ENCODE measurements around the gene SLC2A4.

The SLC2A4 gene

DNA sequence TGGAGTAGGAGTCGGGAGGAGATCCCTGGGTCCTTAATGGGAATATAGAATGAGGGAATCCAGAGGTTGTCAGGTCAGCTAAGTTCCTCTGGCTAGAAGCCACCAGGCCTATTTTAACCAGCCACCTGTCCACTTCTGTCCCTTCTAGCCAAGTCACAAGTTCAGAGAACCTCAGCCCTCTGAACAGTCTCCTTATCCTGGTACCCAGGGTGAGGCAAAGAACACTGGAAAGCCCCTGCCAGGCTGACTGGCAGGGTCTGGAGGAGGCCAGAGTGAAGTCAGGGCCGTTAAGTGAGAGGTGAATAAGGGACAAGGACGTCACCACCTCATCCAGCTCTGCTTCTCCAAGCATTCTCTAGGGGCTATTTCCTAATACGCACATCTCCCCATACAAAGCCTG lies 32.7 kb upstream of the SLC2A4 start:
- no peak for DNase-seq

DNA sequence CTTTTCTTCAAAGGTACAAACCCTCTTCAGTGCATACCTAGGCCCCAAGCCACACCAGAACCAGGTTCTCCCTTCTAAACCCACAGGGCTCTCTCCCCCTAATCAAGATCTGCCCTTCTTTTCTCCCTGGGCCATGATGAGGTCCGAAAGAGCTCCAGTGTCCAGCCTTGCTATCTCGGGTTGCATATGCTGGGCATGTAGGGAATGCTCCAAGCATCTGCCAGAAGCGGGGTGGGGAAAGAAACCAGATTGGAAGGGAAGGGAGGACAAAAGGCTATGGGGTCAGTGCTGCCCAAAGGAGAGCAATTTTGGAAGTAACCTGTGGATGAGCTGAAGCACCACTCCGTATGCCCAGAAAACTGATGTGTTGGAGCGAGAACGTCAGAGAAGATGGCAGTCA lies 32.3 kb upstream of the SLC2A4 start:
- no peak for DNase-seq

DNA sequence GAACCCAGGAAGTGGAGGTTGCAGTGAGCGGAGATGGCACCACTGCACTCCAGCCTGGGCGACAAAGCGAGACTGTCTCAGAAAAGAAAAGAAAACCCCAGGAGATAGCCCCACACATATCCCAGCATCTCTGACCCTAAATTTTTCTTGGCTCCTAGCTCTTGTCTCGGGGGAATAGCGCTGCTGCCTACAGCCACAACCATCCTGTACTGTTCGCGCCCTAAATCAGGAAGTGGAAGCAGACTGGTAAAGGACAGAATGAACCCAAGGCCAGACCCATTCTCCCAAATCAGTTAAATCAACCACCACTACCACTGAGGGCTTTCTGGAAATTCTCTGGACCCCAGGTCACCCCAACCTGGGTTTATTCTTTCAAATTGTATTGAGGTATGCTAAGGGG lies 31.7 kb upstream of the SLC2A4 start:
- no peak for DNase-seq

DNA sequence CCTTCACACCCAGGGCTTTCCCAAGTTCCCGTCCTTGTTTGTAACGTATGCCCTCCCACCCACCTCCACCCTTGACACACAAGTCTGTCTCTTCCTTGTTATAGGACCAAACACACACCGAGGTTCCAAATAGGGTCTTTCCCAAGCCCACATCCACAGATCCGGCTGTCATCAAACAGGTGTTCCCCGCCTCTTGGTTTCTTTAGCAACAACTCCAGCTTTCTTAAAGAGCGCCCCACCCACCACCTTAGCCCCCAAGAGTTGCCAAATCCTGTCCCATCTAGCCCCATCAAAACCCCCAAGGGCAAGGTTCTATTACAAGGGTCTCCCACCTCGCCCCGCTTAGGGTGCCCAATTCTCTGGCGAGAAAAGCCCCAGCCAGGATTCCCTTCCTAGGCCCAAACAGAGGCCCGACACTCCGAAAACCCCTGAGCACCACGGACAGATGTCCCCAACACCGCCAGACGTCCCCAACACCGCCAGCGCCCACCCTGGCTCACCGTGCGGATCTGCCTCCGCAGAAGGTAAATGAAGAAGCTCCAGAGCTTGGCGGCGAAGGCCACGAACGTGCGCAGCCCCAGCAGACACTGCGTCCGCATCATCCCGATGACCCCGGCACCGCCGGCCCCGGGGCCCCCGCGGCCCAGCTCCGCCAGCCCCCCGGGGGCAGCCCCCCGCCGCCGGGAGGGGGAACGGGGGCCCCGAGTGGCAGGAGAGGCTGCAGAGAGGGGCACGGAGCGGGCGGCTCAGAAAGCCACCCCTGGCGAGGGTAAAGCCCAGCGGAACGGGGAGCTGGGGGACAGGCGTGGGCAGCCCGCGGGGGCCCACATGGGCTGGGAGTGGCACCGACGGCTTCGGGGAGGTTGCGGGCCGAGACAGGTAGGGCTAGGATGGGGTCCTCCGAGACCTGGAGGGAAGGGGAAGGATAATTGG lies 30.6 kb upstream of the SLC2A4 start:
- no peak for DNase-seq

DNA sequence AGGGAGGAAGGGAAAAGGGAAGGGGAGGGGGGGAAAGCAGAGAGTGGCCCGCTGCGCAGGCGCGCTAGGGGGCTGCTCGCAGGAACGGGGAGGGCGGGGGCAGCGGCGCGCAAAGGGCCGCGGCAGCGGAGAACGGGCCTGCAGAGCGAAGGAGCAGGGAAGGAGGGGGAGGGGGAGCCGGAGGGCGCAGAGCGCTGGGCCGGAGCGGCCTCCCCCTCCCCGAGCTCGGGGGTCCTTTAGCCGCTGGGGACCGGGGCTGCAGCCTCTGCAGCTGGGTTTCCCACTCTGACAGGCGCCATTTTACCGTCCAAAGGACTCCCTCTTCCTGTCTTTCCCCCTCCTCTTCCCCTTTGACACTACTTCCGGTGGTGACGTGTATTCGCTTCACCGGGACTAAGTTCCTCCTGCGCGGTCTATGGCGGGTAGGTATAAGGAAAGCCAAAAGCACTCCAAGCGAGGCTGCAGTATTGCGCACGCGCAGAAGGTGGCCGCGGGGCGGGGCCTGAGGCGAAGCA lies 29.8 kb upstream of the SLC2A4 start, which contains the start of gene CTDNEP1:
Gene CTDNEP1 (minus strand): TSS at position 74 of the 515 bp plus-strand sequence. CDS start 438 bp downstream, outside the sequence.
- peak; percentile 100 for DNase-seq

DNA sequence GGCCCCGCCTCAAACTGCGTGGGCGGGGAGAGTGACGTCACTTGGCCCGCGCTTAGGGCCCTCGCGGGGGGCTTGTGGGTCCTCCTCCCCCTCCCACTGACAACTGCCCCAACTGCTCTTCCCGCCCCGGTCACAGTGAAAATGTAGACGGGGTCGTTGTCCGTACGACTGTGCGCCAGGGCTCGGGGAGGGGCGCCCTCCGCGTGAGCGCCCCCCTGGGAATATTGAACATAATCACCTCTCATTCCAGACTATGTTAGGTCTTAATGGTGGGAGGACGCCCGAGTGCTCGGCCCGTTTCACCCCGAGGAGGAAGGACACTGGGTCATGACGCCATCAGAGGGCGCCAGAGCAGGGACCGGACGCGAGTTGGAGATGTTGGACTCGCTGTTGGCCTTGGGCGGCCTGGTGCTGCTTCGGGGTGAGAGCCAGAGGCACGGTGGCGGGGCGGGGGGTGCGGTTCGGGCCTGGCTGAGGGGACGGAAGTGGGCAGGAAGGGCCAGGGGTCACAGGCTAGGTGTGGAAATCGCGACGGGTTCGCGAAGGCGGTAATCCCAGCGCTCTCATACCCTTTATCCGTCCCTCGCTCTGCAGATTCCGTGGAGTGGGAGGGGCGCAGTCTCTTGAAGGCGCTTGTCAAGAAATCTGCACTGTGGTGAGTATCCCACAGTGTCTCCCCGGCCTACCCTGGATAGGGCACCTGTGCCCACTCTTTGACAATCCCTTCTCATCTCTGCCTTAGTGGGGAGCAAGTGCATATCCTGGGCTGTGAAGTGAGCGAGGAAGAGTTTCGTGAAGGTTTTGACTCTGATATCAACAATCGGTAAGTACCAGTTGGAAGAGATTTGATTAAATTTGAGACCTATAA lies 29.1 kb upstream of the SLC2A4 start, which contains the start of gene ELP5:
Gene ELP5 (plus strand): TSS at position 40 of the 868 bp plus-strand sequence. CDS start 336 bp downstream, at position 376.
- peak; percentile 96 for DNase-seq

DNA sequence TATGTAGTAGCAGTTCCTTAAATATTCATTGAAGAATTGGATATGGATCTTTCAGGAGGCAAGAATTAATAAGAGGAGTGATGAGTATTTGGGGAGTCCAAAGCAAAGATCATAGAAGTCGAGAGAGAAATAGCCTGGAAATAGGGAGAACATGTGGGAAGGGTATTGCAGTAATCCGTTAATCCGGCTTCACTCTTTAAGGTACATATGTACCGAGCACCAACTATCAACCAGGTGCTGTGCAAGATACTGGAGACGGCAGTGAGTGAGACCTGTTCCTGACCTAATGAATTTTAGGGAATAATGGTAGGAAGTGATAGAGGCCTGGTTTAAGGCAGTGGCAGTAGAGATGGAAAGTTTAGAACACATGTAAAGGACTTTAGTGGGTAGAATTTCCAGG lies 28.4 kb upstream of the SLC2A4 start:
- no peak for DNase-seq

DNA sequence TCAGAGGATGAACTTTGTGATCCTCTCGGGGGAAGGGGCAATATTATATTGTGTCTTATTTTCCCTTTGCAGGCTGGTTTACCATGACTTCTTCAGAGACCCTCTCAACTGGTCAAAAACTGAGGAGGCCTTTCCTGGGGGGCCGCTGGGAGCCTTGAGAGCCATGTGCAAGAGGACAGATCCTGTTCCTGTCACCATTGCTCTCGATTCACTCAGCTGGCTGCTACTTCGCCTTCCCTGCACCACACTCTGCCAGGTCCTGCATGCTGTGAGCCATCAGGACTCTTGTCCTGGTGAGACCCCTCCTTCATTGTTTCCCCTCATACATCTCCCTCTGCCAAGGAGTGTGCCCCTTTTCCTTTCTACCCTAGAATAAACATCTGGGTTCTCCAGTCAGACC lies 27.0 kb upstream of the SLC2A4 start:
- no peak for DNase-seq

DNA sequence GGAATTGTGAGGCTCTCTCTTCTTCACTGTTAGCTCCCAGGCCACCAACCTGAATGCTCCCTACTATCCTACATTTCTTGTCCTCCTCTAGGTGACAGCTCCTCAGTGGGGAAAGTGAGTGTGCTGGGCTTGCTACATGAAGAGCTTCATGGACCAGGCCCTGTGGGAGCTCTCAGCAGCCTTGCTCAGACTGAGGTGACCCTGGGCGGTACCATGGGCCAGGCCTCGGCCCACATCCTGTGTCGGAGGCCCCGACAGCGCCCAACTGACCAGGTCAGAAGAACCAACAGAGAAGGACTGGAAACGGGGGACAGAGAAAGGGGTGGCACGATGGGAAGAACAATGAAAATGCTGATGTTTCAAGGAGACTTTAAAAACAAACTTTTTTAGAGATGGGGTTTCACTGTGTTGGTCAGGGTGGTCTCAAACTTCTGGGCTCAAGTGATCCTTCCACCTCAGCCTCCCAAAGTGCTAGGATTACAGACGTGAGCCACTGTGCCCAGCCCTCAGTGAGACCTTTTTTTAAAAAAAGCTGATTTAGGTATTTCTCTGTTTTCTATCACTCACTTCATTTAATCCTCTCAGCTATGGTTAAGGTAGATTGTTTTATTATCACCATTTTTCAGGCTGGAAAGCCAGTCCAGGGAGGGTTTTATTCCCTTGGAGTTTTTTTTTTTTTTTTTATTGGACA lies 24.6 kb upstream of the SLC2A4 start:
- no peak for DNase-seq

DNA sequence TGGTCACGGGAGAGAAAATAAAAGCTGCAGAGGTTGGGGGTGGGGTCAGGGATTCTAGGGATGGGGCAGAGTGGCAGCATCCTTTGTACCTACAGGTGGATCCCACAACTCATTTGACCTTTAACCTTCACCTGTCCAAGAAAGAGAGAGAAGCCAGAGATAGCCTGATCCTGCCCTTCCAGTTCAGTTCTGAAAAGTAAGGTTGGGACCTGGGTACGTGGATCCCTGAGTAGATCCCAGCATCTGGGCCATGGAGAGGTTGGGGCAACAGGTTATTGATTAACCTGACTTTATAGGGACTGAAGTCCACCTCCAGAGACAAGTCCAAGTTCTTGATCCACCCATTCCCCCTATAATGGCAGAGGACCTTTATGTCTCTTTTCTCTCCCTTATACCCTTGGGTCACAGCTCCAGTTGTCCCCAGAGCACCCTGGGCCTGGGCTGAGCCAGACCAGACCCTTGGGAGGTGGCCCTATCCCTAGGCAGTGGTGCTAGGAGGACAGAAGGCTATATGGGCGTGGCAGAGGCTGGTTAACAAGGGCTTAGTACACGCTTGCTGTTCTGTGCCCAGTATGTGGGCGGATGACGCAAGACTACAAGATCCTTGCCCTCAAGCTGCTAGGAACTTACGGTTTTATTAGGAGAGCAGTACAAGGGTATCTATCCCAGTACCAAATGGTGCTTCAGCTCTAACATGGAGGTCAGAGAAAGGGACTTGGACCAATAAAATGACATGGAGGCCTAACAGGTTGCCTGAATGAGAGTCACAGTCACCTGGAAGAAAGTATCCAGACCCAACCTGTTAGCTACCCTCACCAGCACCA lies 22.6 kb upstream of the SLC2A4 start:
- DNase-seq, result no peak

DNA sequence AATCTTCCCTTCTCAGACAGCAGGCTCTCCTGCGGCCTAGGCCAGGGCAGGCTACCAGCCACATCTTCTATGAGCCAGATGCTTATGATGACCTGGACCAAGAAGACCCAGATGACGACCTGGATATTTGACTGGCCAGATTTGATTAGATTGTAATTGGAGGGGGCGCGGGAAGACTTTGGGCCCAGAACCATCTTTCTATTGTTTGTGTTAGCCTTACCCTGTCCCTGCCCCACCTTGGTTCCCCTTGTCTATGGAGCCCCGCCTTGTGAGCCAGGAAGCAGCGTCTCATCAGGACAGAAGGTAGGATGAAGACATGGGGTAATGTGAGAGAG lies 22.0 kb upstream of the SLC2A4 start:
- no peak for DNase-seq

DNA sequence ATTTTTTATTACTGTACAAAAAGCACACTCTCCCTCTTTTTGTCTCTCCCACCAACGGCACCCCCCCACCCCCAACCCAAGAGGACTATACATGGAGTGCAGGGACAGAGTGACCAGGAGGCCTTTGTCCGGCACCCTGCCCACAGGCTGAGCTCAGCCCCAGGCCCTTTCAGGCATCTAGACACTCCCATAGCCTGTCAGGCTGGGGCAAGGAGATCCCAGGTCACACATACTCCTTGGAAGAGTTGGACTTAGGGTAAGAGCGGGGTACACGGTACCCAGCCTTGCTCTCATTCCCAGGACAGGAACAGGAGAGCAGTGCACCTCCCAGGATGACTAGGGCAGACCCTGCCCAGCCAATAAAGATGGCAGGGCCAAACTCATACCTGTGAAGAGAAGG lies 21.4 kb upstream of the SLC2A4 start:
- DNase-seq, result no peak

DNA sequence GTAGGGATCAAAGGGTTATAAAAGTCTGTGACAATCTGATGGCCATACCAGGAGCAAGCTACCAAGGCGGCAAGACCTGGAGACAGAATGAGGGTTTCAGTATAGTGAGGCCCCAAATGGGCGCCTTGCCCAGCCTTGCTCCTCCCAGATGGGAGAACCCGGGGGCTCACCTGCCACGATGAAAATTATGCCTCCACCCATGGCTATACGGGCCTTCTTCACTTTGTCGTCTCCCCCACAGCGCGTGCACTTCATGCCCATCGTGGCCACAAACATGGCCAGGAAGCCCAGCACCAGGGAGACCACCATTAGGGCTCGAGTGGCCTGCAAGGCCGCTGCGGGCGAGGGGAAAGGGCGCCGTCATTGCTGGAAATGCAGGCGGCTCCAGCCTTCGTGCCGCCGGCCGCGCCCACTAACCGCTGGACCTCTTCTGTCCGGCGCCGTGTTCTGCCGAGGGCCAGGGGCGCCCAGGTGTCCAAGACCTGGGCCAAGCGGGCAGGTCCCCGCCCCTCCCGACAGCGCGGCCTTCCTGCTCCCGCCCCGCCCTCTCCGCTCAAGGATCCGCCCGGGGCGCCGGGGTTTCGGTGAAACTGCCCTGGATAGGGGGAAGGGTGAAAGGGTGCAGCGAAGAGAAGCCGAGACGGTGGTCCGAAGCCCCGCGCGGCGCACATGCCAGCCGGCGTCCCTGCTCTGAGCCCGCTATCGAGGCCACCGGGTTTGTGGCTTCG lies 20.7 kb upstream of the SLC2A4 start:
- no peak for DNase-seq

DNA sequence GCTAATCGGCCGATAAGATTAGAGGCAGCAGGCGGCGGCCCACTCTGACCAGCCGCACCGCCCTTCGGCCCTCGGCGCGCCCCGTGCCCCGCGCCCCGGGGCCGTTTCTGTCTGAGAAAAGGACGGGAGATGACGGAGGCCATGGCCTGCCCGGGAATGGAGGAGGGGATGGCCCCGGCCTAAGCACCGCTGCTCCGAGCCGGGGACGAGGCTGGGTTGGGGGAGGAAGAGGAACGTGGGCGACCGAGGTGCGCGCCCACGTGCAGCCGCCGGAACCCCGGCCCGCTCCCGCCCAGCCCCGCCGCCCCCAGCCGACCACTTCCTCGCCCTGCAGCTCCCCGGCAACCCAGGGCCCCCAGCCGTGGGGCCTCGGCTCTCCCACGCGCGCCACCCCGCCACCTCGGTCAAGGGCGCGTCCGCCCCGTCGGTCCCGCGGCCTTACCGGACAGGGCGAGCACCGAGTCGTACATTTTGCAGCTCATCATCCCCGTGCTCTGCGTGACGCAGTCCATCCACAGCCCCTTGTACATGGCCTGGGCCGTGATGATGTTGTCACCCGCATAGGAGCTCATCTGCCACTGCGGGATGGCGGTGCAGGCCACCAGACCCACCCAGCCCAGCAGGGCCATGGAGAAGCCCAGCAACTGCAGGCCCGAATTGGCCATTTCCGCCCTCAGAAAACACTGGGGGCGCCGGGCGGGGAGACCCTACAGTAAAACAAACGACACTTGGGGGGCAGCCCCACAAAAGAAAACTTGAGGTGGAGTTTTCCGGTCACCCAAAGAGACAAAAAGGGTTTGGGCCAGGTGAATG lies 19.9 kb upstream of the SLC2A4 start:
- no peak for DNase-seq

DNA sequence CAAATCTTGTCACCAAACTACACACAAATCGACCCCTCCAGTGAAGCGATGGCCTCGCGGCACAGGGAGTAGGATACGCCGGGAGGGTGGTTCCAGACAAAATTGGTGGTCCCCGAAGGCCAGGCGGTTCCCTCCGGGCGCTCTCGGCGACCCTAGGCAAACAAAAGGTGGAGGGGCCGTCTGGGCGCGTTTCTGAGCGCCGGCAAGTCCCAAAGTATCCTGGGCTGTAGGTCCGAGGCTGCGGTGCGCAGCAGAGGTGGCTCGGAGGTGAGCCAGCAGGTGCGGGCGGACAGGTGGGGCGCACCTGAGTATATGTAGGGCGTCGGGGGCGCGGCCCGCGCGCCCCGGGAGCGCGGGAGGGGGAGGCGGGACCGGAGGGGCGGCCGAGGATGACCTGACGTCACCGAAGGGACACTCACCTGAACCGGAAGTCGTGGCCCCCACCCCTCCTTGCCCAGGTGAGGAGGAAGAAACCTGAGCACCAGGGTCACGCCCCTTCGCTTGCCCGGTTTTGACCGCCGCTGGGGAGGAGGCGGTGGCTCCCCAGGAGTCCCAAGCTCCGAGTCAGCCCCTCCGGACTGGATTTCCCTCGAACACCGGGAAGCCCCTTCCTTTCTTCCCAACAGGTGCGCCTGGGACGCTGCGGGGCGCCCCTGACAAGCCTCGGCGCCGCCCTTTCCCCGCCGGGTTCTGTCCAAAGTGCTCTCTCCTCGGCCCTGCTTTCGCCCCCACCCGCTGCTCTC lies 19.2 kb upstream of the SLC2A4 start, which contains the start of gene CLDN7:
Gene CLDN7 (minus strand): TSS at position 287 of the 743 bp plus-strand sequence. CDS start 435 bp downstream, outside the sequence.
- no peak for DNase-seq

DNA sequence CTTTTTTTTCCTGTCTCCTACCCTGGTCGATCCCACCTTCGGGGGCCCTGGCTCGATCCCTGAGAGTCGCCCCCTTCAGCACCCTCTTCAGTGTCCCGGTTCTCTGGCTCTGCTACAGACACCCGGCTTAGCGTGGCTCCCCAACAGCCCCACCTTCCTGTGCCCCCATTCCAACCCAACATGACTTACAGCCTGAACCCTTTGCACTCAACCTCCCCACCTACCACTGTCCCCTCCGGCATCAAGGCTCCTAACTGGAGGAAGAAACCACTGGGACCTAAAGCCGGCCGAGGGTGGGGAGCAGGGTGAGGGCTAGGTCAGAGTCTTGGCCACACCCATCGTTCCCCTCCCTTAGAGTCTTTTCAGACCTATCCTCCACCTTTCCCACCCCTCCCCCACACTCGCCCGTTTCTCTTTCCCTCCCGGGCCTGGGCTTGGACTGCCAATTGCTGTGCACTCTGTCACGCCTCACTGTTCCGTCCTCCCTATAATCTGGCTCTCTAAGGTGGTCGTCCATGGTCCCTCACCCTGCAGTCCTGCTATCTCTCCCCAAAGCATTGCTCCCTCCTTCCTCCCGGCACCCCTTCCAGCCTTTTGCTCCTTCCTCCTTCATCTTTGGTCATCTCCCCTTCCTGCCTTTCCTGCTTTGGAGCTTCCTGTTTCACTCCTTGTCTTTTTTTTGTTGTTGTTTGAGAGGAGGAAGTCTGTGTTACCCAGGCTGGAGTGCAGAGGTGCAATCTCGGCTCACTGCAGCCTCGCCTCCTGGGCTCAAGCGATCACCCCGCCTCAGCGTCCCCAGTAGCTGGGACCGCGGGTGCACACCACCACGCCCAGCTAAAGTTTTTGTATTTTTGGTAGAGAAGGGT lies 18.4 kb upstream of the SLC2A4 start:
- no peak for DNase-seq

DNA sequence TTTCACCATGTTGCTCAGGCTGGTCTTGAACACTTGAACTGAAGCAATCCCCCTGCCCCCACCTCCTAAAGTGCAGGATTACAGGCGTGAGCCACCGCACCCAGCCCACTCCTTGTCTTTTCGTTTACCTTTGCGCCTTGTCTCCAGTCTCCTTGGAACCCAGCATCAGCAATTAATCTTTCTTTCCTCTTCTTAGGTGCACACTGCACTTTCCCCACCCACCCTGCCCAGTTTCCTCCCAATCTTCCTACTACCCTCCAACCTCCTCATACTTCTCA lies 17.8 kb upstream of the SLC2A4 start:
- DNase-seq, result no peak

DNA sequence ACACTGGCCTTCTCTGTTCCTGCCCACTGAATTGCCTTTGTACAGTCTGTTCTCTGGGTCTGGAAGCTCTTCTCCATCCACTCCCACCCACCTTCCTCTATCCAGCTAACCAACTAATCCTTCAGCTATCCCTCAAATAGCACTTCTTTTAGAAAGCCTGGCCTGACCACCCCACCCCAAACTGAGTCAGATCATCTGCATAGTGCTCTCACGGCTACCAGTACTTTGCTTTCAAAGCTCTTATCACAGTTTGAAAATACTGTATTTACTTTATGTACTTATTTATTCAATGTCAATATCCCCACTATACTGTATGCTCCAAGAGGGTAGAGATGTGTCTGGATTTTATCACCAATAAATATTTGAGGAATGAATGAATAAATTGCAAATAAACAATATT lies 14.7 kb upstream of the SLC2A4 start:
- no peak for DNase-seq
